GM23338 (cell line): ENCODE measurements around the gene GAS2L3. TPM values are rescaled to one million over a fixed set of nuclear protein-coding genes. Genes with fewer than 3 reads are reported as not detected.

Experiments used
- ATAC-seq: fragments of 200-7000 bp; cut with Tn5 transposase; 3 replicates; pipeline ENCODE4 v1.9.1; 2020
- DNase-seq: peaks from one replicate; pipeline ENCODE4 v3.0.0-alpha.2; 2015; ENCODE audit warnings: low spot score
- H2AFZ ChIP-seq: fragments of 200-600 bp; sonication (generic); 2 replicates; pipeline ENCODE4 v1.8.0; 2016; ENCODE audit warnings: antibody characterized with exemption, mild to moderate bottlenecking, moderate library complexity
- H3F3A ChIP-seq: fragments of 200-600 bp; sonication (generic); replicated peaks from 2 replicates; pipeline ENCODE4 v1.8.0; 2017; ENCODE audit warnings: antibody characterized with exemption, mixed run types, low read depth
- H3K27ac ChIP-seq: fragments of 200-600 bp; sonication (generic); 2 replicates; pipeline ENCODE4 v1.6.1; 2016; ENCODE audit warnings: low read depth
- H3K27me3 ChIP-seq: fragments of 200-600 bp; sonication (generic); 2 replicates; pipeline ENCODE4 v1.8.0; 2016; ENCODE audit warnings: mild to moderate bottlenecking, mixed run types, moderate library complexity; ENCODE audit not compliant: insufficient read depth
- H3K36me3 ChIP-seq: fragments of 200-600 bp; sonication (generic); 2 replicates; pipeline ENCODE4 v1.8.0; 2016; ENCODE audit warnings: mild to moderate bottlenecking; ENCODE audit not compliant: insufficient read depth
- H3K4me1 ChIP-seq: fragments of 200-600 bp; sonication (generic); 2 replicates; pipeline ENCODE4 v1.8.0; 2016; ENCODE audit warnings: mild to moderate bottlenecking, moderate library complexity; ENCODE audit not compliant: insufficient read depth
- H3K4me2 ChIP-seq: fragments of 200-600 bp; sonication (generic); 2 replicates; pipeline ENCODE4 v1.7.1; 2017; ENCODE audit warnings: mixed run types
- H3K4me3 ChIP-seq: fragments of 200-600 bp; sonication (generic); 2 replicates; pipeline ENCODE4 v1.6.1; 2016; ENCODE audit warnings: mixed run types
- H3K79me2 ChIP-seq: fragments of 200-600 bp; sonication (generic); replicated peaks from 2 replicates; pipeline ENCODE4 v1.8.0; 2017; ENCODE audit warnings: mild to moderate bottlenecking; ENCODE audit not compliant: insufficient read depth
- H3K9me2 ChIP-seq: fragments of 200-600 bp; sonication (generic); 2 replicates; pipeline ENCODE4 v1.8.0; 2017; ENCODE audit not compliant: insufficient read depth
- H4K20me1 ChIP-seq: fragments of 200-600 bp; sonication (generic); replicated peaks from 2 replicates; pipeline ENCODE4 v1.8.0; 2017; ENCODE audit warnings: mild to moderate bottlenecking; ENCODE audit not compliant: insufficient read depth
- H3K27ac Mint-ChIP-seq: 2 replicates; pipeline ENCODE4 v1.8.0; 2020; ENCODE audit warnings: inconsistent platforms, mild to moderate bottlenecking, moderate library complexity, mixed read lengths
- H3K27me3 Mint-ChIP-seq: 3 replicates; pipeline ENCODE4 v1.8.0; 2022; ENCODE audit warnings: low read depth, mild to moderate bottlenecking, moderate library complexity, mixed read lengths, inconsistent platforms; ENCODE audit not compliant: insufficient read depth, poor library complexity
- H3K36me3 Mint-ChIP-seq: 3 replicates; pipeline ENCODE4 v1.8.0; 2021; ENCODE audit warnings: low read depth, mild to moderate bottlenecking, inconsistent platforms, moderate library complexity, mixed read lengths
- H3K4me1 Mint-ChIP-seq: 3 replicates; pipeline ENCODE4 v1.8.0; 2020; ENCODE audit warnings: mild to moderate bottlenecking, inconsistent platforms, mixed read lengths
- H3K4me3 Mint-ChIP-seq: 3 replicates; pipeline ENCODE4 v1.8.0; 2021; ENCODE audit warnings: moderate library complexity, mild to moderate bottlenecking, inconsistent platforms, mixed read lengths
- H3K9me3 Mint-ChIP-seq: 3 replicates; pipeline ENCODE4 v1.8.0; 2020; ENCODE audit warnings: moderate library complexity, mild to moderate bottlenecking, inconsistent platforms, mixed read lengths
- EZH2 ChIP-seq: fragments of 200-600 bp; sonication (generic); IDR thresholded peaks from one replicate; pipeline ENCODE4 v1.8.0; 2017; ENCODE audit warnings: antibody characterized with exemption, mild to moderate bottlenecking, low read depth; ENCODE audit not compliant: unreplicated experiment
- EZH2phosphoT487 ChIP-seq: fragments of 200-600 bp; sonication (generic); IDR thresholded peaks from one replicate; pipeline ENCODE4 v1.8.1; 2018; ENCODE audit warnings: antibody characterized with exemption; ENCODE audit not compliant: unreplicated experiment
- JUNB ChIP-seq: IDR thresholded peaks from one replicate; pipeline ENCODE4 v1.6.1; 2016; ENCODE audit warnings: antibody characterized with exemption; ENCODE audit not compliant: unreplicated experiment
- NANOG ChIP-seq: IDR thresholded peaks from 2 replicates; pipeline ENCODE4 v1.6.1; 2016; ENCODE audit warnings: antibody characterized with exemption, borderline replicate concordance
- POLR2AphosphoS5 ChIP-seq: IDR thresholded peaks from 2 replicates; pipeline ENCODE4 v1.6.1; 2016; ENCODE audit warnings: antibody characterized with exemption, low read depth
- STAT1 ChIP-seq: IDR thresholded peaks from one replicate; pipeline ENCODE4 v1.6.1; 2016; ENCODE audit warnings: antibody characterized with exemption; ENCODE audit not compliant: unreplicated experiment
- ZNF114 ChIP-seq: fragments of 250-450 bp; sonication (Bioruptor Pico); IDR thresholded peaks from 2 replicates; pipeline ENCODE4 v1.5.0; 2020; ENCODE audit warnings: mild to moderate bottlenecking, moderate library complexity
- ZNF331 ChIP-seq: fragments of 250-450 bp; sonication (Bioruptor Pico); IDR thresholded peaks from 2 replicates; pipeline ENCODE4 v1.5.0; 2020; ENCODE audit warnings: low read depth, mild to moderate bottlenecking, moderate library complexity
- polyA plus RNA-seq: library from polyadenylated mRNA; unstranded; fragments of >200 nt; fragmentation: Nextera tagmentation; extraction: Ambion mirVana; gene quantifications from 2 replicates; pipeline ENCODE4 v1.2.1, GENCODE V29; 2016
- total RNA-seq: library from RNA; depleted of rRNA; stranded (reverse); fragments of >200 nt; shearing (Covaris generic); gene quantifications from 2 replicates; pipeline ENCODE4 v1.2.3, GENCODE V29; 2014
- TF ChIP-seq, protein P1 (sequence below), 2 experiments: fragments of 200-600 bp in 1 of 2; sonication (generic) in 1 of 2; conservative IDR thresholded peaks; 2 replicates each; pipeline versions ENCODE4 v1.5.1 to v1.6.1; 2016 to 2017; ENCODE audit warnings: antibody characterized with exemption in 2 of 2, low read depth in 2 of 2, mild to moderate bottlenecking in 2 of 2, moderate library complexity in 1 of 2
- TF ChIP-seq, protein P2 (sequence below): fragments of 250-450 bp; sonication (Bioruptor Pico); IDR thresholded peaks from 2 replicates; pipeline ENCODE4 v1.5.0; 2020; ENCODE audit warnings: mild to moderate bottlenecking, moderate library complexity
- TF ChIP-seq, protein P3 (sequence below): IDR thresholded peaks from 2 replicates; pipeline ENCODE4 v1.6.1; 2016; ENCODE audit warnings: antibody characterized with exemption

GAS2L3 gene
- total and polyA plus RNA-seq, 2 experiments from 2014 or later, result 9.7 to 22.3 TPM

DNA sequence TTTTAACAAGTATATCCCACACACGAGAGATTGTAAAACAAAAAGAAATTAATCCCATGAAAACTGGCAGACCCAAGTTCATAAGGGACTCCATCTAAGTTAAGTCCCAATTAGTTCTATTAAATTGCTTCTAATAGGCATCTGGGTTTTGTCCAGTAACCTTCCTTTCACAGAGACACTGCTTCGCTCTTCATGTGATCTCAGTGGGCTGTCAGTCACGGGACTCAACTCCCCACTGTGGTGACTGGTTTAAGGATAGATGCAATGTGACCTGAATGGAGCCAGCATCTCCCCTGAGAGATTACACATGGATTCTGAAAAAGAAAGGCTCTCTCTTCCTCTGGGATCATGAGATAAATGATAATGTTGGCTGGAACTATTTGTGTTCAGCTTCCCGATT is 96.4 kb downstream of the GAS2L3 start (continued):
- no peak for TF ChIP-seq JUNB
- TF ChIP-seq POLR2AphosphoS5, result no peak
- TF ChIP-seq STAT1, result no peak
- TF ChIP-seq, protein P1, sequence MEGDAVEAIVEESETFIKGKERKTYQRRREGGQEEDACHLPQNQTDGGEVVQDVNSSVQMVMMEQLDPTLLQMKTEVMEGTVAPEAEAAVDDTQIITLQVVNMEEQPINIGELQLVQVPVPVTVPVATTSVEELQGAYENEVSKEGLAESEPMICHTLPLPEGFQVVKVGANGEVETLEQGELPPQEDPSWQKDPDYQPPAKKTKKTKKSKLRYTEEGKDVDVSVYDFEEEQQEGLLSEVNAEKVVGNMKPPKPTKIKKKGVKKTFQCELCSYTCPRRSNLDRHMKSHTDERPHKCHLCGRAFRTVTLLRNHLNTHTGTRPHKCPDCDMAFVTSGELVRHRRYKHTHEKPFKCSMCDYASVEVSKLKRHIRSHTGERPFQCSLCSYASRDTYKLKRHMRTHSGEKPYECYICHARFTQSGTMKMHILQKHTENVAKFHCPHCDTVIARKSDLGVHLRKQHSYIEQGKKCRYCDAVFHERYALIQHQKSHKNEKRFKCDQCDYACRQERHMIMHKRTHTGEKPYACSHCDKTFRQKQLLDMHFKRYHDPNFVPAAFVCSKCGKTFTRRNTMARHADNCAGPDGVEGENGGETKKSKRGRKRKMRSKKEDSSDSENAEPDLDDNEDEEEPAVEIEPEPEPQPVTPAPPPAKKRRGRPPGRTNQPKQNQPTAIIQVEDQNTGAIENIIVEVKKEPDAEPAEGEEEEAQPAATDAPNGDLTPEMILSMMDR (conservative IDR thresholded peaks at IDR 0.05; ENCODE audit: low read depth in 2 of 2), result no peak

DNA sequence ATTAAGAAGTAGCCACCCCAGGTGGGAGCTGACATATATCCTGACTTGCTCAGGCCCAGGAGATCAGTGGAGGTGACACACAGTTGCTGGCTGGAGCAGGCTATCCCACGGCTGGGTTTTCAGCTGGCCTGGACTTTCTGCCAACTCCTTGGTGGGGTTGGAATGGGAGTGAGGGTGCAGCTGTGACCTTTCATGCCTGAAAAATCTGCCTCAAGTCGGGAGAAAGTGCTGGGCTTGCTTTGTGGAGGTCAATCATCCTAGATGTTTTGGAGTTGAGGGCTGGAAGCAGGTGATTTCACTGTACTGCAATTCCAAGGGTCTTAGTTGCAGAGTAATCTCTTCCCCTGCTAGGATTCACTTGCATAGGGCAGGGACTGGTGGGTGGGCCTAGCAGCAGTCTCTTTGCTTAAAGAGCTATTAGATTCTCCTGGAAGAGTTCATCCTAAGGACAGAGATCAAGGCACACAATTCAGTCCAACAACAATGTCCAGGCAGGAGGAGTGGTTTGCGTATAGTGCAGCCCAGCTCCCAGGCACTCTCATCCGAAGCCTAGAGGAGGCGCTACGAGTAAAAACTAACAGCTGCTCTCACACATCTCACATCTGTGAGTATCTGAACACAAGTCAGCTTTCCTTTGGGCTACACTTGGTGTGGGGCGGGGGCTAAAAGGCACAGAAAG is 98.1 kb downstream of the GAS2L3 start:
- Histone ChIP-seq H3K27ac (no peak overlapping the region), H4K20me1 (no peaks in the 10 kb centered on the region), H3K27me3 (no peaks in the 10 kb centered on the region), H3K4me3 (no peak overlapping the region), H3K36me3 (no peaks in the 10 kb centered on the region), H3K79me2 (no peaks in the 10 kb centered on the region), H3K4me2 (no peak overlapping the region), H2AFZ (no peak overlapping the region), H3F3A (no peaks in the 10 kb centered on the region), H3K9me2 (no peaks in the 10 kb centered on the region), H3K4me1 (no peaks in the 10 kb centered on the region)
- no peaks in the 10 kb centered on the region; the same call in 2 of the 3 replicates for H3K36me3 Mint-ChIP-seq
- DNase-seq (no peak), ATAC-seq (peak; percentile 61; the same call in 2 of the 3 replicates)
- H3K27ac Mint-ChIP-seq, result no peak overlapping the region
- H3K4me1 Mint-ChIP-seq, result no peaks in the 10 kb centered on the region
- H3K9me3 Mint-ChIP-seq, result peaks cover 5% of the 10 kb centered on the region; the same call in 1 of the 3 replicates
- no peaks in the 10 kb centered on the region for H3K27me3 Mint-ChIP-seq
- no peak overlapping the region for H3K4me3 Mint-ChIP-seq
- TF ChIP-seq EZH2phosphoT487 (no peak), ZNF114 (CRISPR knock-in tag) (no peak), STAT1 (no peak), ZNF331 (CRISPR knock-in tag) (no peak), NANOG (no peak), POLR2AphosphoS5 (no peak), JUNB (no peak), EZH2 (no peak)
- TF ChIP-seq, protein P2, sequence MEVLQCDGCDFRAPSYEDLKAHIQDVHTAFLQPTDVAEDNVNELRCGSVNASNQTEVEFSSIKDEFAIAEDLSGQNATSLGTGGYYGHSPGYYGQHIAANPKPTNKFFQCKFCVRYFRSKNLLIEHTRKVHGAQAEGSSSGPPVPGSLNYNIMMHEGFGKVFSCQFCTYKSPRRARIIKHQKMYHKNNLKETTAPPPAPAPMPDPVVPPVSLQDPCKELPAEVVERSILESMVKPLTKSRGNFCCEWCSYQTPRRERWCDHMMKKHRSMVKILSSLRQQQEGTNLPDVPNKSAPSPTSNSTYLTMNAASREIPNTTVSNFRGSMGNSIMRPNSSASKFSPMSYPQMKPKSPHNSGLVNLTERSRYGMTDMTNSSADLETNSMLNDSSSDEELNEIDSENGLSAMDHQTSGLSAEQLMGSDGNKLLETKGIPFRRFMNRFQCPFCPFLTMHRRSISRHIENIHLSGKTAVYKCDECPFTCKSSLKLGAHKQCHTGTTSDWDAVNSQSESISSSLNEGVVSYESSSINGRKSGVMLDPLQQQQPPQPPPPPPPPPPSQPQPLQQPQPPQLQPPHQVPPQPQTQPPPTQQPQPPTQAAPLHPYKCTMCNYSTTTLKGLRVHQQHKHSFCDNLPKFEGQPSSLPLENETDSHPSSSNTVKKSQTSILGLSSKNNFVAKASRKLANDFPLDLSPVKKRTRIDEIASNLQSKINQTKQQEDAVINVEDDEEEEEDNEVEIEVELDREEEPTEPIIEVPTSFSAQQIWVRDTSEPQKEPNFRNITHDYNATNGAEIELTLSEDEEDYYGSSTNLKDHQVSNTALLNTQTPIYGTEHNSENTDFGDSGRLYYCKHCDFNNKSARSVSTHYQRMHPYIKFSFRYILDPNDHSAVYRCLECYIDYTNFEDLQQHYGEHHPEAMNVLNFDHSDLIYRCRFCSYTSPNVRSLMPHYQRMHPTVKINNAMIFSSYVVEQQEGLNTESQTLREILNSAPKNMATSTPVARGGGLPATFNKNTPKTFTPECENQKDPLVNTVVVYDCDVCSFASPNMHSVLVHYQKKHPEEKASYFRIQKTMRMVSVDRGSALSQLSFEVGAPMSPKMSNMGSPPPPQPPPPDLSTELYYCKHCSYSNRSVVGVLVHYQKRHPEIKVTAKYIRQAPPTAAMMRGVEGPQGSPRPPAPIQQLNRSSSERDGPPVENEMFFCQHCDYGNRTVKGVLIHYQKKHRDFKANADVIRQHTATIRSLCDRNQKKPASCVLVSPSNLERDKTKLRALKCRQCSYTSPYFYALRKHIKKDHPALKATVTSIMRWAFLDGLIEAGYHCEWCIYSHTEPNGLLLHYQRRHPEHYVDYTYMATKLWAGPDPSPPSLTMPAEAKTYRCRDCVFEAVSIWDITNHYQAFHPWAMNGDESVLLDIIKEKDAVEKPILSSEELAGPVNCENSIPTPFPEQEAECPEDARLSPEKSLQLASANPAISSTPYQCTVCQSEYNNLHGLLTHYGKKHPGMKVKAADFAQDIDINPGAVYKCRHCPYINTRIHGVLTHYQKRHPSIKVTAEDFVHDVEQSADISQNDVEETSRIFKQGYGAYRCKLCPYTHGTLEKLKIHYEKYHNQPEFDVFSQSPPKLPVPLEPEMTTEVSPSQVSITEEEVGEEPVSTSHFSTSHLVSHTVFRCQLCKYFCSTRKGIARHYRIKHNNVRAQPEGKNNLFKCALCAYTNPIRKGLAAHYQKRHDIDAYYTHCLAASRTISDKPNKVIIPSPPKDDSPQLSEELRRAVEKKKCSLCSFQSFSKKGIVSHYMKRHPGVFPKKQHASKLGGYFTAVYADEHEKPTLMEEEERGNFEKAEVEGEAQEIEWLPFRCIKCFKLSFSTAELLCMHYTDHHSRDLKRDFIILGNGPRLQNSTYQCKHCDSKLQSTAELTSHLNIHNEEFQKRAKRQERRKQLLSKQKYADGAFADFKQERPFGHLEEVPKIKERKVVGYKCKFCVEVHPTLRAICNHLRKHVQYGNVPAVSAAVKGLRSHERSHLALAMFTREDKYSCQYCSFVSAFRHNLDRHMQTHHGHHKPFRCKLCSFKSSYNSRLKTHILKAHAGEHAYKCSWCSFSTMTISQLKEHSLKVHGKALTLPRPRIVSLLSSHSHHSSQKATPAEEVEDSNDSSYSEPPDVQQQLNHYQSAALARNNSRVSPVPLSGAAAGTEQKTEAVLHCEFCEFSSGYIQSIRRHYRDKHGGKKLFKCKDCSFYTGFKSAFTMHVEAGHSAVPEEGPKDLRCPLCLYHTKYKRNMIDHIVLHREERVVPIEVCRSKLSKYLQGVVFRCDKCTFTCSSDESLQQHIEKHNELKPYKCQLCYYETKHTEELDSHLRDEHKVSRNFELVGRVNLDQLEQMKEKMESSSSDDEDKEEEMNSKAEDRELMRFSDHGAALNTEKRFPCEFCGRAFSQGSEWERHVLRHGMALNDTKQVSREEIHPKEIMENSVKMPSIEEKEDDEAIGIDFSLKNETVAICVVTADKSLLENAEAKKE (CRISPR knock-in tag), result no peak
- TF ChIP-seq, protein P3, sequence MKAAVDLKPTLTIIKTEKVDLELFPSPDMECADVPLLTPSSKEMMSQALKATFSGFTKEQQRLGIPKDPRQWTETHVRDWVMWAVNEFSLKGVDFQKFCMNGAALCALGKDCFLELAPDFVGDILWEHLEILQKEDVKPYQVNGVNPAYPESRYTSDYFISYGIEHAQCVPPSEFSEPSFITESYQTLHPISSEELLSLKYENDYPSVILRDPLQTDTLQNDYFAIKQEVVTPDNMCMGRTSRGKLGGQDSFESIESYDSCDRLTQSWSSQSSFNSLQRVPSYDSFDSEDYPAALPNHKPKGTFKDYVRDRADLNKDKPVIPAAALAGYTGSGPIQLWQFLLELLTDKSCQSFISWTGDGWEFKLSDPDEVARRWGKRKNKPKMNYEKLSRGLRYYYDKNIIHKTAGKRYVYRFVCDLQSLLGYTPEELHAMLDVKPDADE, result no peak
- TF ChIP-seq, protein P1 (conservative IDR thresholded peaks at IDR 0.05; ENCODE audit: low read depth in 2 of 2), result no peak
